H1 (cell line): Measurements from ENCODE around the gene MALSU1.

ENCODE experiments used
- CEBPB ChIP-seq: IDR thresholded peaks from 2 replicates; pipeline ENCODE4 v1.6.1; 2012; ENCODE audit warnings: low read depth, low read length
- CTCF ChIP-seq, 3 experiments: IDR thresholded peaks; 1 replicate in 2 of 3; 2 replicates in 1 of 3; pipeline versions ENCODE4 v1.5.1 to v1.6.1; 2011; ENCODE audit warnings: low read length in 3 of 3, mild to moderate bottlenecking in 3 of 3, inconsistent platforms in 2 of 3, low read depth in 1 of 3, moderate library complexity in 1 of 3; ENCODE audit not compliant: insufficient read depth in 1 of 3; ENCODE audit errors: control extremely low read depth in 1 of 3
- EP300 ChIP-seq, 2 experiments: IDR thresholded peaks; 1 replicate in 1 of 2; 2 replicates in 1 of 2; pipeline ENCODE4 v1.6.1; 2011 to 2012; ENCODE audit warnings: low read depth in 2 of 2, low read length in 2 of 2, mild to moderate bottlenecking in 2 of 2, borderline replicate concordance in 1 of 2, inconsistent platforms in 1 of 2, moderate library complexity in 1 of 2
- RBBP5 ChIP-seq: IDR thresholded peaks from 2 replicates; pipeline ENCODE4 v1.7.1; 2012; ENCODE audit warnings: low read depth, mild to moderate bottlenecking, inconsistent platforms, low read length, moderate library complexity, borderline replicate concordance
- ZNF274 ChIP-seq: IDR thresholded peaks from 2 replicates; pipeline ENCODE4 v1.7.0; 2012; ENCODE audit warnings: low read length, borderline replicate concordance; ENCODE audit errors: extremely low read depth

- TF ChIP-seq CTCF (IDR thresholded peaks at IDR 0.05; ENCODE audit: control extremely low read depth in 1 of 3, insufficient read depth in 1 of 3, low read depth in 1 of 3, low read length in 3 of 3) (no peak), RBBP5 (no peak), ZNF274 (no peak), CEBPB (no peak), EP300 (IDR thresholded peaks at IDR 0.05; ENCODE audit: borderline replicate concordance in 1 of 2, low read depth in 2 of 2, low read length in 2 of 2) (no peak)
Observed at GRCh38 chr7:23356726-23357125, 57.6 kb downstream of the MALSU1 start.
